Measurements from ENCODE around the gene CYTH3.

- TF ChIP-seq CTCF (IDR thresholded peaks at IDR 0.05; ENCODE audit: insufficient read depth, low read length), result no peak
- no peak for TF ChIP-seq GABPA (IDR thresholded peaks at IDR 0.05; ENCODE audit: low read depth)
- no peak for TF ChIP-seq POLR2AphosphoS5 (IDR thresholded peaks at IDR 0.05; ENCODE audit: low read depth)
Observed at GRCh38 chr7:6186577-6186976, 85.8 kb downstream of the CYTH3 start.

Measured in HL-60 (cell line).